ENCODE results near the gene KCNJ12.

The KCNJ12 gene

DNA sequence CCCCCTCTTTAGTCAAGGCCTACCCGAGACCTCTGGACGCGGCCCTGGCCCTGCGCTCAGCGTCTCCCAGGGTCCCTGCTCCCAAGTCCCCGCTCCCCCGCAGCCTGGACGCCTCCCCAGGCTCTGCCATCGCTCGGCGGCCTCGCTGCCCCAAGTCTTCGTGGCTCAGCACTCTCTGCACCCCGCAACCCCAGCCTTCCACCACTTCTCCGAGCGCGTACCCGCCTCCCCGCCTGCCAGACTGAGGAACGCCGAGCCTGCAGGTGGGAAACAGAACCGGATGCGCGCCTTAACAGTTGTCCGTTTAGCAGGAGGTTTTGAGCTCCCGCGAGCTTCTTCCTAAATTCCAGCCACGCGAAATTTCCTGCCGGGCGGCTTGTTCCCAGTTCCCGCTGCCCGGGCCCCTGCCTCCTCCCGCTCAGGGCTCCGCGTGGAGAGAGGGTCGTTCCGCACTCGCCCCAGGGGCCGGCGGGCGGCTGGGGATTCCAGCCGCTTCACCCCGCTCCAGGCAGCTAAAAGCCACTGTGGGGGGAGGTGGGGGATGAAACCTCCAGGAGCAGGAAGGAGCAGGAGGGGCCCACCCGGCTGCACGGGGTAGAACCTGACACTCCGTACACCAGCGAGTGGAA is 87.7 kb downstream of the KCNJ12 start:
- peak overlapping the region; percentile 54 for H3K4me3 ChIP-seq (ENCODE audit: low read length)
- 6% methylated on average over 48 of the region's 48 CpGs for WGBS
- H3K9me3 ChIP-seq (ENCODE audit: insufficient read depth, low read depth, low read length) = no peaks in the 10 kb centered on the region
- no peak overlapping the region for H3K27ac ChIP-seq (ENCODE audit: low read depth, low read length)
- H3K9ac ChIP-seq (ENCODE audit: low read depth, low read length) = peak overlapping the region; percentile 52
- H3K27me3 ChIP-seq (ENCODE audit: insufficient read depth, low read length) = peaks cover 41% of the 10 kb centered on the region
- H3K4me1 ChIP-seq (ENCODE audit: insufficient read depth, low read length) = peaks cover 2% of the 10 kb centered on the region; the same call in 1 of the 2 replicates
- H3K36me3 ChIP-seq (ENCODE audit: insufficient read depth, low read length) = no peaks in the 10 kb centered on the region

DNA sequence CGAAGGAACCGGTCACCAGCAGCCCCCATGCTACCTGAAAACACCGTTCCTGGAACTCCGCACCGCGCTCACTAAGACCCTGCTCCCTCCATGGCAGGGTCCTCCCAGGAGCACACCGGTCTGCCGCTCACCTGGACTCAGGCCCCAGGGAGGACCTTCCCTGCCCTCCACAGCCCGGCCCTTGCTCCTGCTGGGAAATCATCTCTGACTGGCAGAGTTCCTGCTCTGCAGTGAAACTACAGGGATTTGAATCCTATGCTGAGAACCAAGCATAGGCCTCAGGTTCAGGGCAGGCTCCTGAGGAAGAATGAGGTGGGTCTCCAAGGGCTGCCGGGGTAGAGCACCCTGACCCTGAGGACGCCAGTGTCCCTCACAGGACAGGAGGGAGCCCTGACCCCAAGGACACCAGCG is 88.5 kb downstream of the KCNJ12 start:
- no peaks in the 10 kb centered on the region for H3K9me3 ChIP-seq (ENCODE audit: insufficient read depth, low read depth, low read length)
- H3K27me3 ChIP-seq (ENCODE audit: insufficient read depth, low read length) = peaks cover 38% of the 10 kb centered on the region
- WGBS = 46% methylated on average over 12 of the region's 12 CpGs
- no peak overlapping the region for H3K9ac ChIP-seq (ENCODE audit: low read depth, low read length)
- H3K27ac ChIP-seq (ENCODE audit: low read depth, low read length) = no peak overlapping the region
- H3K36me3 ChIP-seq (ENCODE audit: insufficient read depth, low read length) = no peaks in the 10 kb centered on the region
- H3K4me3 ChIP-seq (ENCODE audit: low read length) = peak overlapping the region; percentile 54; the same call in 1 of the 2 replicates
- H3K4me1 ChIP-seq (ENCODE audit: insufficient read depth, low read length) = peaks cover 2% of the 10 kb centered on the region; the same call in 1 of the 2 replicates

DNA sequence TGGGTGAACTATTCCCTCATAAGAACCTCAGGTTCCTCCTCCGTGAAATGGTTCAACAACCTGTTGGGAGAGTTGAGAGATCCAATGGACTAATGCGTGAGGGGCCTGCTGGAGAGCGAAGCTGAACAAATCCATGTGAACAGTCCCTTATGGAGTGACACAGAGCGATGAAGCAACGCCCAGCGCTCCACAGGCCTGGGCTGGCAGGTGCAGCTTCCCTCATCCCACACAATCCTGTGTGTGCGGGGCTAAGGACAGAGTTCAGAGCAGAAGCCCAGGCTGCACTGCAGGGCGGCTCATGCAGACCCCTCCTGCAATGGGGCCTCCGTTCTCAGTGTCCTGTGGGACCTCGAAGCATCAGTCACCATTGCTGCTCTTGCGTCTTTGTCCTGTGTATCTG is 90.4 kb downstream of the KCNJ12 start:
- 90% methylated on average over 11 of the region's 11 CpGs for WGBS
- Histone ChIP-seq H3K36me3 (ENCODE audit: insufficient read depth, low read length) (no peaks in the 10 kb centered on the region), H3K9me3 (ENCODE audit: insufficient read depth, low read depth, low read length) (no peaks in the 10 kb centered on the region), H3K4me1 (ENCODE audit: insufficient read depth, low read length) (peaks cover 2% of the 10 kb centered on the region; the same call in 1 of the 2 replicates), H3K4me3 (ENCODE audit: low read length) (no peak overlapping the region), H3K27ac (ENCODE audit: low read depth, low read length) (no peak overlapping the region), H3K9ac (ENCODE audit: low read depth, low read length) (no peak overlapping the region), H3K27me3 (ENCODE audit: insufficient read depth, low read length) (peaks cover 38% of the 10 kb centered on the region)

DNA sequence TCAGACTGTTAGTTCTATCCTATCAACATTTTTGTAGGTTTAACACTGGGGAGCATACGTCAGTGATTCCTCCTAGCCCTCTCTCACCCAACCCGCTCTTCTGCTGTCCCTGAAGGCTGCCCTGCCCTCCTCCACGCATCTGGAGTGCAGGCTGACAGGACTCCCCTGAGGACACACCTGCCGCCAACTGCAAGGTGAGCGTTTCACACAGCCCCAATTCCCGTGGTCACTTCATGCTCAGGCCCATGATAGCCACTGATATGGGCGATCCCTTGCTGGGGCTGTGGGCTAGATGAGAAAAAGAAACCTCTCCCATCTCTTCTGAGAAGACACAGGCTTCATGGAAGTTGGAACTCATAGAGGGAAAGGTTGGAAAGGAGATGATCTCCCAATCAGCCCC is 91.0 kb downstream of the KCNJ12 start:
- Histone ChIP-seq H3K27ac (ENCODE audit: low read depth, low read length) (no peak overlapping the region), H3K9me3 (ENCODE audit: insufficient read depth, low read depth, low read length) (no peaks in the 10 kb centered on the region), H3K36me3 (ENCODE audit: insufficient read depth, low read length) (no peaks in the 10 kb centered on the region), H3K27me3 (ENCODE audit: insufficient read depth, low read length) (peaks cover 31% of the 10 kb centered on the region), H3K4me3 (ENCODE audit: low read length) (no peak overlapping the region), H3K9ac (ENCODE audit: low read depth, low read length) (no peak overlapping the region), H3K4me1 (ENCODE audit: insufficient read depth, low read length) (peaks cover 2% of the 10 kb centered on the region; the same call in 1 of the 2 replicates)
- 92% methylated on average over 6 of the region's 7 CpGs for WGBS

DNA sequence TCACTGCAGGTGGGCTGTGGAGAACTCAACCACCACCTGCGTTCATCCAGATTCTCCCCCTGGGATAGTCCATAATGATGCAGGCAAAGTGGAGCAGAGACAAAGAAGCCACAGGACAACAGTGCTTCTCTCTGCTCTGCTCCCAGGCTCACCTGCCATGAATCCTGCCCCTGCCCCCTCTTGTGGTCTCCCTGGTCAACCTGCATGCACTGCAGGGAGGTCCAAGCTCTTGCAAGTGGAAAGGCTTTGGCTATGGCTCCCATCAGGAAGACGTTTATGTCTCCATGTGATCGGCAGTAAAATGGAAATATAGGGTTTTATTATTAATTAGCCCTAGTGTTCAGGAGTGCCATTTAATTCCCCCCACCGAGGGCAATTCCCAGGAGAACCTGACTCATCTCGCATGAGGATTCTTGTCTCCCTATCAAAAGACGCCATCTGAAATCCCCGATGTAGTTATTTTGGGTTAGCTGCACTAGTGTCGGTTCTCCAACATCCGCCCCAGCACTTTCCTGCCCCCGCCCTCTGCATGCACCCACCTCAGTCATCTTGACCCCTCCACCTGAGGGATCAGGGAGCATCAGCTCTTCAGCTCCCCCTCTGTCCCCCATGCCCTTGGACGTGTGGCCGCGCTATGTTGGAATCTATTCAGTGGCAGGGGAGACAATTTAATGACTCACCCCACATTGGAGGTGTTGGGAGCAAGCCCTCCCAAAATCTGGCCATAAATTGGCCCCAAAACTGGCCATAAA is 91.8 kb downstream of the KCNJ12 start:
- Histone ChIP-seq H3K4me1 (ENCODE audit: insufficient read depth, low read length) (peaks cover 2% of the 10 kb centered on the region; the same call in 1 of the 2 replicates), H3K9ac (ENCODE audit: low read depth, low read length) (no peak overlapping the region), H3K9me3 (ENCODE audit: insufficient read depth, low read depth, low read length) (no peaks in the 10 kb centered on the region), H3K36me3 (ENCODE audit: insufficient read depth, low read length) (no peaks in the 10 kb centered on the region), H3K27ac (ENCODE audit: low read depth, low read length) (no peak overlapping the region), H3K4me3 (ENCODE audit: low read length) (no peak overlapping the region), H3K27me3 (ENCODE audit: insufficient read depth, low read length) (peaks cover 25% of the 10 kb centered on the region)
- WGBS = 90% methylated on average over 13 of the region's 13 CpGs

Measured in HUES64 (cell line).